ENCODE results near the gene MTAP. TPM values are rescaled to one million over a fixed set of nuclear protein-coding genes. Genes with fewer than 3 reads are reported as not detected.

Gene MTAP
- total RNA-seq, 4 donors from 2014 or later: 13.3 to 40.3 (median 27.3) TPM

- TF ChIP-seq CTCF (IDR thresholded peaks at IDR 0.05) (no peak), POLR2A (IDR thresholded peaks at IDR 0.05) (no peak)
- no peaks in the 10 kb centered on the region for H3K36me3 ChIP-seq
- DNase-seq: no peak
Observed at GRCh38 chr9:21764846-21765245, 37.6 kb upstream of the MTAP start.

GRCh38 chr9:21766096-21766495 is 36.3 kb upstream of the MTAP start:
- Histone ChIP-seq H3K4me1 (no peaks in the 10 kb centered on the region), H3K27ac (no peak overlapping the region), H3K27me3 (no peaks in the 10 kb centered on the region), H3K4me3 (no peak overlapping the region), H3K9me3 (no peaks in the 10 kb centered on the region), H3K36me3 (no peaks in the 10 kb centered on the region)
- no peak for DNase-seq
- TF ChIP-seq CTCF (IDR thresholded peaks at IDR 0.05) (no peak), POLR2A (IDR thresholded peaks at IDR 0.05) (no peak)

More at GRCh38 chr9:21764846-21765245, 37.6 kb upstream of the MTAP start:
- H3K4me1 ChIP-seq: no peaks in the 10 kb centered on the region
- no peaks in the 10 kb centered on the region for H3K9me3 ChIP-seq
- H3K27ac ChIP-seq: no peak overlapping the region
- no peaks in the 10 kb centered on the region for H3K27me3 ChIP-seq
- no peak overlapping the region for H3K4me3 ChIP-seq

- TF ChIP-seq CTCF (IDR thresholded peaks at IDR 0.05) (no peak), POLR2A (IDR thresholded peaks at IDR 0.05) (no peak)
- DNase-seq: no peak
- Histone ChIP-seq H3K27ac (no peak overlapping the region), H3K4me1 (no peaks in the 10 kb centered on the region), H3K9me3 (no peaks in the 10 kb centered on the region), H3K36me3 (no peaks in the 10 kb centered on the region), H3K27me3 (no peaks in the 10 kb centered on the region), H3K4me3 (no peak overlapping the region)
Observed at GRCh38 chr9:21770871-21771560, 31.4 kb upstream of the MTAP start.

- Histone ChIP-seq H3K36me3 (no peaks in the 10 kb centered on the region), H3K9me3 (no peaks in the 10 kb centered on the region), H3K4me1 (no peaks in the 10 kb centered on the region), H3K4me3 (no peak overlapping the region), H3K27me3 (no peaks in the 10 kb centered on the region), H3K27ac (no peak overlapping the region)
- no peak for TF ChIP-seq CTCF (IDR thresholded peaks at IDR 0.05)
- no peak for TF ChIP-seq POLR2A (IDR thresholded peaks at IDR 0.05)
- DNase-seq: peak in 1 of 3 donors; percentile 19
Observed at GRCh38 chr9:21777701-21778100, 24.7 kb upstream of the MTAP start.

- no peak overlapping the region for H3K27ac ChIP-seq
- H3K36me3 ChIP-seq: no peaks in the 10 kb centered on the region
- H3K4me1 ChIP-seq: no peaks in the 10 kb centered on the region
- no peaks in the 10 kb centered on the region for H3K27me3 ChIP-seq
- H3K4me3 ChIP-seq: no peak overlapping the region
- no peak for DNase-seq
- TF ChIP-seq POLR2A (IDR thresholded peaks at IDR 0.05): no peak
- no peak for TF ChIP-seq CTCF (IDR thresholded peaks at IDR 0.05)
- no peaks in the 10 kb centered on the region for H3K9me3 ChIP-seq
Observed at GRCh38 chr9:21778304-21778703, 24.1 kb upstream of the MTAP start.
